ENCODE data around the gene TRHDE. TPM values are rescaled to one million over a fixed set of nuclear protein-coding genes. Genes with fewer than 3 reads are reported as not detected.

Gene TRHDE
- polyA plus RNA-seq, 1 donor from 2014 or later, result 20.6 TPM

- Histone ChIP-seq H3K9me3 (ENCODE audit: low read length) (no peaks in the 10 kb centered on the region), H3K79me2 (replicated peaks; ENCODE audit: insufficient read depth, low read length) (peaks cover 6% of the 10 kb centered on the region), H3F3A (ENCODE audit: insufficient read depth, low read length, poor library complexity, severe bottlenecking) (no peaks in the 10 kb centered on the region), H2AFZ (ENCODE audit: low read depth, low read length) (no peak overlapping the region), H3K36me3 (ENCODE audit: insufficient read depth, low read length) (no peaks in the 10 kb centered on the region), H3K4me3 (ENCODE audit: low read length) (no peak overlapping the region), H3K27ac (ENCODE audit: low read length) (no peak overlapping the region), H3K4me2 (ENCODE audit: low read length) (no peak overlapping the region), H3K9me2 (ENCODE audit: insufficient read depth, low read length) (no peaks in the 10 kb centered on the region), H3K9ac (ENCODE audit: low read length) (no peak overlapping the region), H4K20me1 (ENCODE audit: insufficient read depth) (no peaks in the 10 kb centered on the region), H3K27me3 (ENCODE audit: insufficient read depth, low read depth, low read length) (no peaks in the 10 kb centered on the region)
- TF ChIP-seq EP300 (conservative IDR thresholded peaks at IDR 0.05; ENCODE audit: poor library complexity, severe bottlenecking) (no peak), TAF1 (IDR thresholded peaks at IDR 0.05; ENCODE audit: low read depth) (no peak), EZH2 (IDR thresholded peaks at IDR 0.05; ENCODE audit: borderline replicate concordance, insufficient read depth, low read length, poor library complexity, severe bottlenecking) (no peak), POLR2AphosphoS5 (IDR thresholded peaks at IDR 0.05) (no peak), MXI1 (conservative IDR thresholded peaks at IDR 0.05; ENCODE audit: poor library complexity, severe bottlenecking) (no peak), SMC3 (conservative IDR thresholded peaks at IDR 0.05; ENCODE audit: poor library complexity) (no peak), RAD21 (conservative IDR thresholded peaks at IDR 0.05) (no peak), REST (IDR thresholded peaks at IDR 0.05; ENCODE audit: borderline replicate concordance) (no peak)
- TF ChIP-seq, protein P1, sequence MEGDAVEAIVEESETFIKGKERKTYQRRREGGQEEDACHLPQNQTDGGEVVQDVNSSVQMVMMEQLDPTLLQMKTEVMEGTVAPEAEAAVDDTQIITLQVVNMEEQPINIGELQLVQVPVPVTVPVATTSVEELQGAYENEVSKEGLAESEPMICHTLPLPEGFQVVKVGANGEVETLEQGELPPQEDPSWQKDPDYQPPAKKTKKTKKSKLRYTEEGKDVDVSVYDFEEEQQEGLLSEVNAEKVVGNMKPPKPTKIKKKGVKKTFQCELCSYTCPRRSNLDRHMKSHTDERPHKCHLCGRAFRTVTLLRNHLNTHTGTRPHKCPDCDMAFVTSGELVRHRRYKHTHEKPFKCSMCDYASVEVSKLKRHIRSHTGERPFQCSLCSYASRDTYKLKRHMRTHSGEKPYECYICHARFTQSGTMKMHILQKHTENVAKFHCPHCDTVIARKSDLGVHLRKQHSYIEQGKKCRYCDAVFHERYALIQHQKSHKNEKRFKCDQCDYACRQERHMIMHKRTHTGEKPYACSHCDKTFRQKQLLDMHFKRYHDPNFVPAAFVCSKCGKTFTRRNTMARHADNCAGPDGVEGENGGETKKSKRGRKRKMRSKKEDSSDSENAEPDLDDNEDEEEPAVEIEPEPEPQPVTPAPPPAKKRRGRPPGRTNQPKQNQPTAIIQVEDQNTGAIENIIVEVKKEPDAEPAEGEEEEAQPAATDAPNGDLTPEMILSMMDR (IDR thresholded peaks at IDR 0.05; ENCODE audit: poor library complexity, severe bottlenecking), result no peak
These were observed 10.6 kb downstream of the TRHDE start for GRCh38 chr12:72282721-72283120.

GRCh38 chr12:72285861-72286260 lies 13.7 kb downstream of the TRHDE start:
- no peaks in the 10 kb centered on the region for H3K27me3 ChIP-seq (ENCODE audit: insufficient read depth, low read depth, low read length)
- H3K36me3 ChIP-seq (ENCODE audit: insufficient read depth, low read length), result no peaks in the 10 kb centered on the region
- H2AFZ ChIP-seq (ENCODE audit: low read depth, low read length), result no peak overlapping the region
- TF ChIP-seq EZH2 (IDR thresholded peaks at IDR 0.05; ENCODE audit: borderline replicate concordance, insufficient read depth, low read length, poor library complexity, severe bottlenecking) (no peak), POLR2AphosphoS5 (IDR thresholded peaks at IDR 0.05) (no peak), SMC3 (conservative IDR thresholded peaks at IDR 0.05; ENCODE audit: poor library complexity) (no peak), REST (IDR thresholded peaks at IDR 0.05; ENCODE audit: borderline replicate concordance) (no peak)
- no peaks in the 10 kb centered on the region for H4K20me1 ChIP-seq (ENCODE audit: insufficient read depth)
- H3K4me3 ChIP-seq (ENCODE audit: low read length), result no peak overlapping the region
- H3K4me2 ChIP-seq (ENCODE audit: low read length), result no peak overlapping the region
- no peaks in the 10 kb centered on the region for H3K9me3 ChIP-seq (ENCODE audit: low read length)
- H3K79me2 ChIP-seq (replicated peaks; ENCODE audit: insufficient read depth, low read length), result no peaks in the 10 kb centered on the region
- no peak overlapping the region for H3K27ac ChIP-seq (ENCODE audit: low read length)
- H3F3A ChIP-seq (ENCODE audit: insufficient read depth, low read length, poor library complexity, severe bottlenecking), result no peaks in the 10 kb centered on the region
- no peaks in the 10 kb centered on the region for H3K9me2 ChIP-seq (ENCODE audit: insufficient read depth, low read length)
- no peak overlapping the region for H3K9ac ChIP-seq (ENCODE audit: low read length)
